GM12891 (cell line): Measurements from ENCODE around the gene SIRT4.

Experiments used
- POLR2A ChIP-seq: IDR thresholded peaks from 2 replicates; pipeline ENCODE4 v1.6.1; 2011; ENCODE audit warnings: low read depth, low read length, control low read depth
- POLR2AphosphoS5 ChIP-seq: IDR thresholded peaks from 2 replicates; pipeline ENCODE4 v1.6.1; 2011; ENCODE audit warnings: low read depth, low read length, control low read depth

GRCh38 chr12:120263748-120264085 lies 38.4 kb upstream of the SIRT4 start:
- no peak for TF ChIP-seq POLR2A
- no peak for TF ChIP-seq POLR2AphosphoS5
